ENCODE results near the gene AP4S1.
A peak's percentile ranks its signal among the peaks of the same experiment; 100 is the strongest.
"Not testable (repeated sequence)": the region's sequence is repeated elsewhere in the genome, so short reads cannot be mapped to it uniquely, and the experiment has no call there.

AP4S1 gene

DNA sequence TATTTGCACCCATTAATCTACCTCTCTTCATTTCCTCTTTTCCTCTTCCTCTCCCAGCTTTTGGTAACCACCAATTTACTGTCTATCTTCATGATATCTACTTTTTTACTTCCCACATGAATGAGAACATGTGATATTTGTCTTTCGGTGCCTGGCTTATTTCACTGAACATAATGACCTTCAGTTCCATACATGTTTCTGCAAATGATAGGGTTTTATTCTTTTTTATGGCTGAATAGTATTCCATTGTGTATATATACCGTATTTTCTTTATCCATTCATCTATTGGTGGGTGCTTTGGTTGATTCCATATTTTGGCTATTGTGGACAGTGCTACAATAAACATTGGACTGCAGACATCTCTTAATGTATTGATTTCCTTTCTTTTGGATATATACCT is 49.7 kb downstream of the AP4S1 start:
- Histone ChIP-seq H3K4me3 (no peak overlapping the region), H3K27ac (no peak overlapping the region)

GRCh38 chr14:31078766-31079165 is 53.3 kb downstream of the AP4S1 start:
- no peak overlapping the region for H3K27ac ChIP-seq

DNA sequence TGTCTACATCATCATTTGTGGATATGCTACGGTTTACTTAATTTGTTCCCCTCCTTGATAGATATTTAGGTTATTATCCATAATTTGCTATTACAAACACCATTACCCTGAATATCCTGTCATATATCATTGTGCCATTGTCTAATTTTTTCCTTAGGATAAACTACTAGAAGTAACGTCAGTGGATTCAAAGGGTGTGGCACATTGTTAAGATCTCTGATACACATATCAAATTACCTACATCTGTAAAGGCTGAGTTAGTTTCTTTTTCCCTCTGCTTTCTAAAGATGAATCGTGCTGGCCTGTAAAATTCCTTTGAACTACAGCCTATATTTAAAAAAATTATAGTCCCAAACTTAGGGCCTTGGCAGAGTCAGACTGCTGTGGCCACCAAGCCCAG is 54.6 kb downstream of the AP4S1 start:
- H3K4me3 ChIP-seq, result no peak overlapping the region
- H3K27ac ChIP-seq, result no peak overlapping the region

More at GRCh38 chr14:31078766-31079165, 53.3 kb downstream of the AP4S1 start:
- no peak overlapping the region for H3K4me3 ChIP-seq

- no peak overlapping the region for H3K27ac ChIP-seq
These were observed 55.0 kb downstream of the AP4S1 start for GRCh38 chr14:31080484-31080883.

GRCh38 chr14:31083781-31084180 is 58.3 kb downstream of the AP4S1 start:
- H3K4me3 ChIP-seq, result no peak overlapping the region
- H3K27ac ChIP-seq, result no peak overlapping the region

More at GRCh38 chr14:31080484-31080883, 55.0 kb downstream of the AP4S1 start:
- no peak overlapping the region for H3K4me3 ChIP-seq

- H3K27ac ChIP-seq, result no peak overlapping the region
- no peak overlapping the region for H3K4me3 ChIP-seq
These were observed 58.9 kb downstream of the AP4S1 start for GRCh38 chr14:31084385-31084784.

DNA sequence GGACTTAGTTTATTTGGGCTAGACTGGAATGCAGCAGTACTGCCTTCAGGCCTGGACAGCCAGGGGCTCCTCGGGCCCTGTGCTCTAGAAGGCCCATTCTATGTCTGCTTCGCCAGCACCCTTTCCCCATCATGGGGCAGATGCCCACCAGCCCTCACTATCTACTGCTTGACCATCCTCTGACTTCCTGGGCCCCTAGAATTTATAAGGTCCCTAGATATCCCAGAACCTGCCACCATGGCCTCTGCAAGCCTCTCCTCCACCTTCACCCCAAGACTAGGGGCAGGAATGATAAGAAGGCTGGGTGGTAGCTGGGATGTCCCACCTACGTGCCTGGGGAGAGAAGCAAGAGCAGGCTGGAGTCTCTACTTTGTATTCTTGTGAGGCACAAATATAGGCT is 59.6 kb downstream of the AP4S1 start:
- H3K27ac ChIP-seq, result no peak overlapping the region

GRCh38 chr14:31086466-31086865 is 61.0 kb downstream of the AP4S1 start:
- not testable (repeated sequence) for H3K27ac ChIP-seq, H3K4me3 ChIP-seq

More for the DNA sequence above, 59.6 kb downstream of the AP4S1 start:
- H3K4me3 ChIP-seq, result no peak overlapping the region

GRCh38 chr14:31090883-31091764 is 65.7 kb downstream of the AP4S1 start:
- H3K27ac ChIP-seq, result peak overlapping the region in 13 of 21 experiments; percentile 17 to 79 (median 59)
- no peak overlapping the region for H3K4me3 ChIP-seq

GRCh38 chr14:31092160-31092708 is 66.8 kb downstream of the AP4S1 start:
- peak overlapping the region in 2 of 21 experiments; percentile 38 to 79 for H3K27ac ChIP-seq
- no peak overlapping the region for H3K4me3 ChIP-seq

GRCh38 chr14:31093884-31094839 is 68.7 kb downstream of the AP4S1 start:
- not testable (repeated sequence) for H3K27ac ChIP-seq, H3K4me3 ChIP-seq

- H3K4me3 ChIP-seq, H3K27ac ChIP-seq: not testable (repeated sequence)
These were observed 70.4 kb downstream of the AP4S1 start for GRCh38 chr14:31095817-31096216.

DNA sequence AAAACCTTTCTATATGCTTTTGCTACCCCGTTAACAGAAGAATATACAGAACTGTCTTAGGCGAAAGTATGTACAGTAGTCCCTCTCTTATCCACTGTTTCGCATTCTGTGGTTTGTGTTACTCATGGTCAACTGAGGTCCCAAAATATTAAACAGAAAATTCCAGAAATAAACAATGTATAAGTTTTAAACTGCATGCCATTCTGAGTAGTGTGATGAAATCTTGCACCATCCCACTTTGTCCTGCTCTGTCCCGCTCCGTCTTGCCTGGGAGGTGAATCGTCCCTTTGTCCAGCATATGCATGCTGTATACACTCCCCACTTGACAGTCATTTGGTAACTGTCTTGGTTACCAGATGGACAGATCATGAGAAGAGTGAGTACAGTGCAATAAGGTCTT is 70.8 kb downstream of the AP4S1 start:
- H3K27ac ChIP-seq, result no peak overlapping the region
- H3K4me3 ChIP-seq, result no peak overlapping the region

DNA sequence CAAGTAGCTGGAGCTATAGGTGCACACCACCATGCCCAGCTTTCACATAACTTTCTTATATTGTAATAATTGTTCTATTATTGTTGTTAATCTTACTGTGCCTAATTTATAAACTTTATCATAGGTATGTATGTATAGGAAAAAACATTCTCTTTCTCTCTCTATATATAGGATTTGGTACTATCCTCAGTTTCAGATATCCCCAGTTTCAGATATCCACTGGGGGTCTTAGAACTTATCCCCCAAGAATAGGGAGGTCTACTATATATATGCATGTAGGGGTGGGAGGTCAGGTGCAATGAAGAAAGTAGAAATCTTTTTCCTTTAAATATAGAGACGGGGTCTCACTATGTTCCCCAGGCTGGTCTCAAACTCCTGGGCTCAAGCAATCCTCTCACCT is 71.6 kb downstream of the AP4S1 start:
- Histone ChIP-seq H3K27ac (no peak overlapping the region), H3K4me3 (no peak overlapping the region)

DNA sequence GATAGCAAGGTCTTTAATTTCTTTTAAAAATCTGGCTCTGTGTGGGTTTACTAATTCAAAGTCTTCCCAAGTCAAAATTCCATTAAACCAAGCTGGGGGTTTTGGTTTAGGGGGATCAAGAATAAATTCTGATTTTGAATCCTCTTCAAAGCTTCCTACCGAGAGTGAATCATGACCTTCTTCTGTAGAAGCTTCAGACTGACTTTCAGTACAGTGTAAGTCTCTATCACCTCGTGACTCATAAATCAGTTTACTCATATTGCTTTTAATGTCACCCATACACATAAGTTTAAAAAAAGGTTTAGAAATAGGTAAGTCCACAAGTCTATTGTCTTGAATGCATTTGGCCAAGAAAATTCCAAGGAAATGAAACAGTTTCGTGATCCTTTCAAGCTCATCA is 81.3 kb downstream of the AP4S1 start:
- no peak overlapping the region for H3K4me3 ChIP-seq
- H3K27ac ChIP-seq, result no peak overlapping the region

DNA sequence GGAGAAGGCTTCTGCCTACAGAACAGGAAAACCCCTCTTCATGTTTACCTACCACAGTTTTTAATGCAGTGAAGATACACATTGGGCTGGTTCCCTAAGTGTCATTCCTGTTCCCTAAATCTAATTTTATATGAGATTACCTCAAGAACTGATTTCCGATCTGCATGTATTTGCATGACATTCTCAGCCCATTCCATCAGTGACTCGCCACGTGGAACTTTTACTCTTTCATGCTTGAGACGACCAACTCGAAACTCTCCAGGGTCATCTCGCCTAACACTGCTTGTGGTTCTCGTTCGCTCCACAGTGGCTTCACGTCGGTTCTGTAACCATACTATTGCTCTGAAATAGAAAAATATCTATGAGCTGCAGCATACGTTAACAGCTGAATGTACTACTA is 83.8 kb downstream of the AP4S1 start:
- H3K27ac ChIP-seq, result no peak overlapping the region

DNA sequence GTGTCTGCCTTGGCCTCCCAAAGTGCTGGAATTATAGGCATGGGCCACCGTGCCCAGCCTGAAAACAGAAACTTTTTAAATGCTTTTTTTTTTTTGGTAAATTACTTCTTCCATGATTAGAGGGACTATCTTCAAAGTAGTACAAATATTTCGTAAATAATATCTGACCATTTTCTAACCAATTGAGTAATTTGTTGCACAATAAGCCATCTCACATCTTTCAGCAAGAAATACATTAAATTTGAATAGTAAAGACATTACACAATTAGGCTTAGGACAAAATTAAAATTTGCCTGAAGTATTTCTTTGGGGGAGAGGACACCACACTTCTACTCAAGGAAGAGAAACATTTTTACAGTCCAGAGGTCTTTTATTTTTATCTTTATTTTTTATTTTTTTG is 85.4 kb downstream of the AP4S1 start:
- Histone ChIP-seq H3K4me3 (no peak overlapping the region), H3K27ac (no peak overlapping the region)

More for the DNA sequence above, 83.8 kb downstream of the AP4S1 start:
- H3K4me3 ChIP-seq, result no peak overlapping the region

- H3K27ac ChIP-seq, result no peak overlapping the region
- no peak overlapping the region for H3K4me3 ChIP-seq
These were observed 88.3 kb downstream of the AP4S1 start for GRCh38 chr14:31113794-31114193.

DNA sequence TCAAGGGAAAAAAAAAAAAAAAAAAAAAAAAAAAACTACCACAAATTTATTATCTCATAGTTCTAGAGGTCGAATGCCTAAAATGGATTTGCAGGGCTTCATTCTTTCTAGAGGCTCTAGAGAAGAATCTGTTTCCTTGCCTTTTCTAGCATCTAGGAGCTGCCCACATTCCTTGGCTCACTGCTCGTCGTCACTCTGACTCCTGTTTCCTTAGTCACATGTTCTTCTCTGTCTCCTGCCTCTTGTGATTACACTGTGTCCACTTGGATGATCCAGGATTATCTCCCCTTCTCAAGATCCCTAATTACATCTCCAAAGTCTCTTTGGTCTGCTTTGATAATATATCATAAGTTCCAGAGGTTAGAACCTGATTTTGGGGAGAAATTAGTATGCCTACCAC is 93.4 kb downstream of the AP4S1 start:
- H3K27ac ChIP-seq, result no peak overlapping the region
- H3K4me3 ChIP-seq, result no peak overlapping the region

DNA sequence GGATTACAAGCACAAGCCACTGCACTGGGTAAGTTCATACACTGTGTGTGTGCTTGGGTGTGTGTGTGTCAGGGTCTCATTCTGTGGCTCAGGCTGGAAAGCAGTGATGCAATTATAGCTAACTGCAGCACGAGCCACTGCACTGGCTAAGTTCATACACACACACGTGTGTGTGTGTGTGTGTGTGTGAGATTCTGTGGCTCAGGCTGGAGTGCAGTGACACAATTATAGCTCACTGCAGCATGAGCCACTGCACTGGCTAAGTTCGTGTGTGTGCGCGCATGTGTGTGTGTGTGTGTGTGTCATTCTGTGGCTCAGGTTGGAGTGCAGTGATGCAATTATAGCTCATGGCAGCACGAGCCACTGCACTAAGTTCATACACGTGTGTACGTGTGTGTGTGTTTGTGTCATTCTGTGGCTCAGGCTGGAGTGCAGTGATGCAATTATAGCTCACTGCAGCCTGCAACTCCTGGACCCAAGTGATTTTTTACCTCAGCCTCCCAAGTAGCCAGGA is 96.7 kb downstream of the AP4S1 start:
- Histone ChIP-seq H3K27ac (no peak overlapping the region), H3K4me3 (no peak overlapping the region)
